ENCODE results near the gene USP48.
"Not testable (repeated sequence)": the region's sequence is repeated elsewhere in the genome, so short reads cannot be mapped to it uniquely, and the experiment has no call there.

Gene USP48

DNA sequence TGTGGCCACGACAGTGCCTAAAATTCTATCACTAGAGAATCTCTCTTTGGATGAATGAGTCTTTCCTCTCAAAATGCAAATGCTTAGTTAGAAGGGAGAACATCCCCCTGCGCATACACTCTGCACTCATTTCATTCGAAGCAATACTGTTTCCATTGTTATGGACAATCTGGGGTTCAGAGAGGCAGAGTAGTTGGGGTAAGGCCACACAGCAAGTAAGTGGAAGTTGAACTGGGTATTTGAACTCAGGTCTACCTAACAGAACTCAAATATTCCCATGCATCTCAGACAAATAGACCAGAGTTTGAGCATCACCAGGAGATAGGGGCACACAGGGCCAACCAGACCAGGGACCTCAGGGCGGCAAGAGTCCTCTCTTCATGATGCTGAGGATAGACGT lies 139.3 kb downstream of the USP48 start:
- no peak for DNase-seq (ENCODE audit: low read depth, low spot score)
- no peak overlapping the region for H3K27ac ChIP-seq

DNA sequence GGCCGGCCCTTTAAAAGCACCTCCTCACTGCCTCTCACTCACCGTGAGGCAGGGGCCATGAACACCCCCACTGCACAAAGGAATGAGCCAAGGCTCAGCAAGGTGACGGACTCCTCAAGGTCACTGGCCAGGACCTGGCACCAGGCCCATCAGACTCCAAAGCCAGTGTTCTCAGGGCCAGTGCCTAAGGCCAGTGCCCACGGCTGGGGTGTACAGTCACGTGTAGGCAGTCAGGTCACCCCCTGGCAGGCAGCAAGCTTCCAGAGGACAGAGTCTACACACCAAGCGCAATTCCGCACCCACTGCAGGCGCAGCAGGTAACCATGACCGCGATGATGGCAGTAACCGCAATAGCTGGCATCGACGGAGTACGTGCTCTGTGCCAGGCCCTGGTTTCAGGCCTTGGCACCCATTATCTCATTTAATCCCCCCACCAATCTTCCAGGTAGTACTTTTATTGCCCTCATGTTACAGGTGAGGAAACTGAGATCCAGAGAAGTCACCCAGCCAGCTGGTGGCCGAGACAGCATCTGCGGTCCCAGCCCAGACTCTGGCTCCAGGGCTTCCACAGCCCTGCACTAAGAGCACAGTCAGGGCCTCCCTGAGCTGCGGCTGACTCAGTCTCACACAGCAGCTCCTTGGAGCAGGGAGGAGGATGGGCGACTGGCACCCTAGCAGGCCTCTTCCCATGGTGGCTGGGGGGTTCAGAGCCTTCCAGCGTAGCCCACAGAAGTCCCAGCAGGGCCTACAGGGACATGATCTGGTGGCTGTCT lies 140.8 kb downstream of the USP48 start:
- H3K27ac ChIP-seq = no peak overlapping the region
- DNase-seq (ENCODE audit: low read depth, low spot score) = no peak

DNA sequence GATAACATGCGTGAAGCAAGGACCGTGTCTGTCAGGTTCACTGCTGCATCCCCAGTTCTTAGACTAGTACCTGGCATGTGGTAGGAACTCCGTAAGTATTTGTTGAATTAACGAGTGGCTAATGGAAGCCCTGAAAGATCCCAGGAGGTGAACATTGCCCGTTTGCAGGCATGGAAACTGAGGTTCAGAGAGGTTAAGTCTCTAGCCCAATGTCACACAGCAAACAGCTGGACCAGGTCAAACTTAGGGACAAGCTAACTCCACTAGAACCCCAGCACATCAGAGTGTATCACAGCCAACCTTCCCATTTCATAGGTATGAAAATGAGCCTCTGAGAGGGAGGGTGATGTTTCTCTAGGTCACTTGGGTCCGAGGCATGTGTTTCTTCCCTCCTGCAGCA lies 141.4 kb downstream of the USP48 start:
- no peak overlapping the region for H3K27ac ChIP-seq
- no peak for DNase-seq (ENCODE audit: low read depth, low spot score)

DNA sequence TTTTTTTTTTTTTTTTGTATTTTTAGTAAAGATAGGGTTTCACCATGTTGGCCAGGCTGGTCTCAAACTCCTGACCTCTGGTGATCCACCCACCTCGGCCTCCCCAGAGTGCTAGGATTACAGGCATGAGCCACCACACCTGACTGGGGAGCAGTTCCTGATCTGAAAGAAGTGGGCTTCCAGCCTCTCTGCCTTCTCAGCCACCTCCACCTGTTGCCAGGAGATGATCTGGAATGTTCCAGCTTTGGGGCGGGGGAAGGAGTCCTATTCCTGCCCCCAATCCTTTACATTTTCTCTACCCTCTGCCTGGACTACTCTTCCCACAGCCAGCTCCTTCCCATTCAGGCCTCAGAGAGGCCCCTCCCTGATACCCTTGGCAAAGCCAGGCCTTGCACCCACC lies 141.9 kb downstream of the USP48 start:
- no peak overlapping the region for H3K27ac ChIP-seq
- DNase-seq (ENCODE audit: low read depth, low spot score) = no peak

DNA sequence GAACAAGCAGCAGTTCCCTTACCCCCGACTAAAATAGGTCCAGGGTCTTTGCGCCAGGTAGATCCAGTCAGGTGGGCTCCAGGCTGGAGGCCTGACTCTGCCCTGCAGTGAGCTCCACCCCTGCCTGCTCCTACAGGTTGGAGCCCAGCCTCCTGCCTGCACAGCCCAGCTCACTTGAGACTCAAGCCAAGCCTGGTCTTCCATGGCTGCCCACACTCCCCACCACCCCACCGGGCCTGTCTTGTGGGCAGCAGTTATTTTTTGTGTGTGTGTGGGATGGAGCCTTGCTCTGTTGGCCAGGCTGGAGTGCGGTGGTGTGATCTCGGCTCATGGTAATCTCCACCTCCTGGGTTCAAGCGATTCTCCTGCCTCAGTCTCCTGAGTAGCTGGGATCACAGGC lies 142.3 kb downstream of the USP48 start:
- H3K27ac ChIP-seq = no peak overlapping the region
- no peak for DNase-seq (ENCODE audit: low read depth, low spot score)

DNA sequence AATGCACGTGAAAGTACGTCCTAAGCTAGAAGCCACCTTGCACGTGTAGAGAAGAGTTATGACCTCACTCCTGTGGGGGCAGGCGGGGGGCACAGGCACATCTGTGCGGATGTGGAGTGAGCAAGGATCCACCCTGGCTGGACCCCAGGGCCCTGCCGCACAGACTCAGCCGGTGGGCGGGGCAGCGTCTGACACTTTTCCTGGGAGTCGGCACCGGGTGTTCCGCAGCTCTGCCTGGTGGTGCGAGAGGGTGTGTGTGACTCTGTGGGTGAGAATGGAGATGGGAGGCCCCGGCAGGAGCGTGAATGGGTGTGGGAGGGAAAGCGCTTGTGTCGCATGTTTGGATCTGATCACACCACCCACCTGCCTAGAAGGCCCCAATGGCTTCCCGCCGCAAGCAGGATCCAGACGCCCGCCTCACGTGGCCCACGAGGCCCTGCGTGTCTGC lies 143.3 kb downstream of the USP48 start:
- DNase-seq (ENCODE audit: low read depth, low spot score) = no peak
- H3K27ac ChIP-seq = no peak overlapping the region

DNA sequence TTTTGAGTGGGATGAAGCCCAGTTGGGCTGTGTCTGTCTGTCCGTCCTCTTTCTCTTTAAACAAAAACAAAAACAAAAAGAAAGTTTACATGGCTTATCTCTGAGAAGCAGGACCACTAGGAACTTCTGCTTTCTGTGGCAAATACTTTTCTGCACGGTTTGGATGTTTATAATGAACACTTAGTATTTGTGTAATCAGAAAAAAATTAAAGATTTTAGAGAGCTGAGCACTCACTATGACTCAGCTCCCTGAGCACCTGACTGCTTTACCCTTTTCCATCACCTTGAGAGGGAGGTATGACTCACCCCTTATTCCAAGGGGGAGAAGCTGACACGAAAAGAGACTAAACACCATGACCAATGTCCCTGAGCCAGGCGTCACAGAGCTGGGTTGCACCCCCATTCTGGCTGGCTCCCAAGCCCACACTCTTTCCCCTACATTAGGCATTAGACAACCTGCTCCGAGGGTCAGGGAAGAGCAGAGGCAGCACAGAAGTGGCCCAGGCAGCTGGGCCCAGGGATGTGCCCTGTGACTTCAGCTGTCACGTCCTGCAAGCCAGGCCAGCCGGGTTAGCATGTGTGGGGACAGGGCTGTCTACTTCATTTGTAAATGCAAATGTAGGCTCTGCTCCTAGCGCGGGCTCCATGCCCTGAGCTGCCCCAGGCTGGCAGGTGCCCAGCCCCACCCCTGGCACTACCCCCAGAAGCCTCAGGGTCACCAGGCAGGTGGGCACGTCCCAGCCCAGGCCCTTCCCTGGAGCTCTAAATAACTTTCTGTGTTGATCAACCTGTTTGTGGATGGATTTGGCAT lies 144.2 kb downstream of the USP48 start:
- peak; percentile 48 for DNase-seq (ENCODE audit: low read depth, low spot score)
- H3K27ac ChIP-seq = peak overlapping the region; percentile 21

DNA sequence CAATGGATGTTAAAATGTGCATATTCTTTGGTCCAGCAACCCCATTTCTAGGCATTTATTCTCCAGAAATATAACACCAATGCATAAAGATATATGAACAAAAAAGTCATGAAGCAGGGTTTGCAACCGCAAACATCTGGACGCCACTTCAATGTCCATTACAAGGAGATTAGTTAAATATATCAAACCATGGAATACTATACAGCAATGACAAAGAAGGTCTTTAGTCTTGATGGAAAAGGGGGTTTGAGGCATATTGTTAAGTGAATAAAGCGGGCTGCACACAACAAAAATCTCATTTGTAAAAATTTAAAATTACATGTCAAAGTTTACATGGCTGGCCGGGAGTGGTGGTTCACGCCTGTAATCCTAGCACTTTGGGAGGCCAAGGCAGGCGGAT lies 145.4 kb downstream of the USP48 start:
- H3K27ac ChIP-seq = no peak overlapping the region
- no peak for DNase-seq (ENCODE audit: low read depth, low spot score)

DNA sequence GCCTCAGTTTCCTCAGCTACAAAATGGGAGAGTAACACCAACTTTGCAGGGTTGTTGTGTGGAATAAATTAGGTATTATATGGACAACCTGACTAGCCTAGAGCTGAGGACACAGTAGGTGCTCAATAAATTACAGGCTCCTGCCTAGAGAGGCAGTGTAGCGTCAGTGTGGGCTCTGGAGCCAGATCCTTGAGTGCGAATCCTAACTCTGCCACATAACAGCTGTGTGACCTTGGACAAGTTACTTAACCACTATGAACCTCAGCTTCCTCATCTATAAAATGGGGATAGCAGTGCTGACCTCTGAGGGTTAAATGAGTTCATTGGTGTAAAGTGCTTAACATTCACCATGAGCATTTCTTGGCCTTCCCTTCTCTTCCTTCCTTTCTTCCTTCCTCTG lies 146.9 kb downstream of the USP48 start:
- no peak overlapping the region for H3K27ac ChIP-seq
- DNase-seq (ENCODE audit: low read depth, low spot score) = no peak

DNA sequence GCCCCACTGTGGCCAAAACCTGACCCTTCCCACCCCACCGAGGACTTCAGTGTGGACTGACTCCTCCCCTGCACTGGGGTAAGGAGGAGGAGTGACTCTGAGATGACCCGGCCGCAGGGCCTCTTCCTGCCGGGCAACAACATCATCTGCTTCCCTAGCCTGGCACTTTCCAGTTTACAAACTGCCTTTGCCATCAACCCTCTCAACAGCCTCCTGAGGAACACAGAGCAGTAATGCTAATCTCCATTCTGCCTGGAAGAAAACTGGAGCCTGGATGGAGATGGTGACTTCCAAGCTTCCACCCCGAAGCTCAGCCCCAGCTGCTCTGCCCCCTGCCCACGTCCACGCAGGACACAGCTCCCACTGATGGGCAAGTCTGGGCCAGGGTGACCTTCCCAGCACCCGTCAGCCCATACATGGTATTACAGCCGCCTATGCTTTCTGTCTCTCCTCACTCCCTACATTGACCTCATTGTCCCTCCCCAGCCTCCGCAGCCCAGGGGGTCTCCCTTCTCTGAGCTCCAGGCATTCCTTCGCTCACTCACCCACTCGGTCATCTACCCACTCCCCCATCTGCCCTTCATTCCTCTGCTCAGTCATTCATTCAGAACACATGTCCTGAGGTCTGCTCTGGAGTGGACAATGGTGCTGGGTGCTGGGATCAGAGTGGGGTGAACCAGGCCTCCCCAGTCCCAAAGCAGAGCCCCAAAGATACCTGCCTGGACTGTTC lies 148.0 kb downstream of the USP48 start:
- no peak for DNase-seq (ENCODE audit: low read depth, low spot score)
- H3K27ac ChIP-seq = no peak overlapping the region

DNA sequence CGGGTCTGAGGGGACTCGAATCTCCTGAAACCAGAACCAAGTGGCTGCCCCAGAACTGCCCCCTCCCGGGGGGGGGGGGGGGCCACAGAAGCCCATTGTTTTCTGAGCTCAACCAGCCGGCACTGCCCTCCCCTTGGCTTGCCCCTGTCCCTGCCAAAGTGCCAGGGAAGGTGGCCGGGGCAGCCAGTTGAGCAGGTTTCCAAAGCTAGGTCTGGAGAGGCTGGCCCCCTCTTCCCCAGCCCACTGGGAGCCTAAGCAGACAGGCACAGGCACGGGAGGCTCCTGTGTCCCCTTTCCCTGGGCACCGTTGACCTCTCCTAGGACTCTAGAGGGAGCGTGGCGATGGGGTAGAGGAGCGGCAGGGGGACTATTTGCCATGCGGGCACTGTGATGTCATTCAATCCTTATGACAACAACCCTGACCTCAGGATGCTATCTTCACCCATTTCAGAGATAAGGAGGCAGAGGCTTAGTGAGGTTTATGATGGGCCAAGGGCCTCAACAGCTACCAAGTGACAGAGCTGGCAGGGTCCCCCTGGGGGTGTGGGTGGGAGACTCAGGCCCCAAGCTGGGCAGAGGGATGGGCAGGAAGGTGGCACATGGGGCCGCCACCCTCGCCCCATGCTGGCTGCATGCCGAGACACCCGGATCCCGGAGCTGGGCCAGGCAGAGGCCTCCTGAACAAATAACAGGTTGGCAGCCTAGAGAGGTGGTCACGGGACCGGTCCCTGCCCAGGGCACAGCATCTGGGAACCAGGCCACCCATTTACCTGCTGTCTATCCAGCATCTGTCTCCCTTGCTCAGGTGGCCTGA lies 148.8 kb downstream of the USP48 start:
- DNase-seq (ENCODE audit: low read depth, low spot score) = no peak
- H3K27ac ChIP-seq = no peak overlapping the region

DNA sequence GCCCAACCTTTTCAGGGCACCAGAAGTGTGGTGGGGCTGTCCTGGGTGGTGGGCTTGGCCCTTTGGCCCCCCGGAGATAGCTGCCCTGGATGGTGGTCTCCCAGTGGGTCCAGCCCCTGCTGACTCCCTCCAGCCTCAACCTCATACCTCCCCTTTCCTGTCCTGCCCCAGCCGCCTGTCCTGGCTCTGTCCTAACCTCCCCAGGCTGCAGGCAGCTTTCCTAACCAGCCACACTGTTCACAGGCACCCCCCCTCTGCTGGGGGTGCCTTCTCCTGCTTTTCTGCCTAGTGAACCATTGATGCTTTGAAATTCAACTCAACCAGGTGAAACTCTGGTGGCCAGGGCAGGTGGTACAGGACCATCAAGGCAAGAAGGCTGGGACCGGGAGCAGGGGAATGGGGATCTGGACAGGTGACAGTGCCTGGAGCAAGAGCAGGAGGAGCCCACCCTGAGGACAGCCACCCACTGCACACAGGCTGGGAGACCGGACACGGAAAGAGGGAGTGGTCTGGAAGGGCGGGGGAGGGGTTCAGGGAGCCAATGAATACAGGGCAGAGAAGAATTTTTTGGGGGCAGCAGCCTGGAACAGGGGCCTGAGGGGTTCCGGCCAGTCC lies 149.7 kb downstream of the USP48 start:
- DNase-seq (ENCODE audit: low read depth, low spot score) = no peak
- no peak overlapping the region for H3K27ac ChIP-seq

DNA sequence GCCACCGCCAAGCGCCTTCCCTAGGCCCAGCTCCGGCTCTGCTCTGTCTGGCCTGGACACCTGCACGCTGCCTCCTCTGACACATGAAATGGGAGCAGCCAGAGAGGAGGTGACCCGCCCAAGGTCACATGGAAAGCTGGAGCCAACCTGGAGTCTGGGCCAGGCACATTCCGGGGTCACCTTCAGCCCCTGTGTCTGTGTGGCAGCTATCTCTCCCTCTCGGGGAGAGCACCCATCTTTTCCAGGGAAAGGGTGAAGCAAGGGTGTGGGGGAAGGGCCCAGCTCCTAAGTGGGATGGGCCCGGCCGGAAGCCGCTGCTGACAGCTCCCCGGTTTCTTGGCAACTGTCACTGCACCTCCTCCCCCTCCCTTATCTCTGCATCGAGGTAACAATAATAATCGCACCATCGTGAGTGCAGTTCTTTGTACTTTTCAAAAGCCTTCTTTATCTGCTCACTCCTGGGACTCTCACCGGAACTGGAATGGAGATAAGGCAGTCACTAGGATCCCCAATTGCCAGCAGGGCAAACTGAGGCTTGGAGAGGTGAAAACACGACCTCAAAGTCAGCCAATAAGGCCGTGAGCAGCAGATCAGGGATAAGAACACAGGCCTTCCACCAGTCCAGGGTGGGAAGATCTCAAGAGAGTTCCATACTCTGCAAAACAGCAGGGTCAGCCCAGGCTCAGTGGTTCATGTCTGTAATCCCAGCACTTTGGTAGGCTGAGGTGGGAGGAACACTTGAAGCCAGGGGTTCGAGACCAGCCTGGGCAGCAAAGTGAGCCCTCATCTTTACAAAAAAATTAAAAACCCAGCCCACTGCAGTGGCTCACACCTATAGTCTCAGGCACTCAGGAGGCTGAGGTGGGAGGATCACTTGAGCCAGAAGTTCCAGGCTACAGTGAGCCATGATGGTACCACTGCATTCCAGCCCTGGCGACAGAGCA lies 150.7 kb downstream of the USP48 start:
- no peak overlapping the region for H3K27ac ChIP-seq
- DNase-seq (ENCODE audit: low read depth, low spot score) = no peak

DNA sequence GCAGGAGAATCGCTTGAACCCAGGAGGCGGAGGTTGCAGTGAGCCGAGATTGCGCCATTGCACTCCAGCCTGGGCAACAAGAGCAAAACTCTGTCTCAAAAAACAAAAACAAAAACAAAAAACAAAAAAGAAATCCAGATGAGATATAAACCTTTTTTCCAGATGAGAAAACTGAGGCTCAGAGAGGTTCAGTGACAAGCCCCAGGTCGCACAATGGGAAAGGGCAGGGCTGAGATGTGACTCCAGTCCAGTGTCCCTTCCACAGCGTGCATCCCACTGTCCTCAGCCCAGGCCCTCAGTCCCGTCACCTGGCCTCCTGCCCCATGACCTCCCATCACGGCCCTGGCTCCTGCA lies 151.4 kb downstream of the USP48 start:
- not testable (repeated sequence) for H3K27ac ChIP-seq; DNase-seq (ENCODE audit: low read depth, low spot score)

DNA sequence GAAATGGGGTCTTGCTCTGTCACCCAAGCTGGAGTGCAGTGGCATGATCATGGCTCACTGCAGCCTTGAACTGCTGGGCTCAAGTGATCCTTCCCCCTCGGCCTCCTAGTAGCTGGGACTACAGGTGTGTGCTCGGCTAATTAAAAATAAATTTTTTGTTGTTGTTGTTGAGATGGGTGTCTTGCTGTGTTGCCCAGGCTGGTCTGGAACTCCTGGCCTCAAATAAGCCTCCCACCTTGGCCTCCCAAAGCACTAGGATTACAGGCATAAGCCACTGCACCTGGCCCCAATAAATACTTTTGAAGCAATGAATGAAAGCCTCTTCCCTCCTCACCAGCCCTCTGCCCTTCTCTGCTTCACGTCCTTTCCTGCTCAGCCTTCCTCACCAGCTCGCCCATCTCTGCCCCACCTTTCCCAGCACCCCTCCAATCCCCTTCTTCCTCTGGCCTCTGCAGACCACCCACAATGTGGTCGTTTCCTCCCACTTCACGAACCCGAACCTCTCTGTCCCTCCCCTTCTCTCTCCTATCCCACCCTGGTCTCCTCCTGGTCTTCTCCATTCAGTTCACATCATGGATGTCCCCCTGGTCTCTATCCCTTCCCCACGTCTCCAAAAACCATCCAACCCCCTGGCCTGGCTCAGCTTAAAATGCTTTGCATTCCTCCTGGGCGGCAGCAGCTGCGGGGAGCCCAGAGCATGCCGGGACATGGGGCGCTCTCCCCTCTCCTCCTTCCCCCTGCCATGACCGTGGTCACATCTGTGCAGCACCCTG lies 152.2 kb downstream of the USP48 start:
- no peak overlapping the region for H3K27ac ChIP-seq
- no peak for DNase-seq (ENCODE audit: low read depth, low spot score)

DNA sequence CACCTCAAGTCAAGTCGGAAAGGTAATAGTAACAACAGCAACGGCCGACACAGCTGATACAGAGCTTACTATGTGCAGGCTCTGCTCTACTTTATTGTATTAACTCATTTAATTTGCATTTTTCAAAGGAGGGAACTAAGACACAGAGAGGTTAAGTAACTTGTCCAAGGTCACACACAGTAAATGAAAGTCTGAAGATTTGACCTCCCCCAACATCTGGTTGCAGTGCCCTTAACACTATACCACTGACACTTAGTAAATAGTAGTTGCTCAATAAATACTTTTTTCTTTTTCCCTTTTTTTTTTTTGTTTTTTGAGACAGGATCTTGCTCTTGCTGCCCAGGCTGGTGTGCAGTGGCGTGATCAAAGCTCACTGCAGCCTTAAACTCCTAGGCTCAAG lies 153.0 kb downstream of the USP48 start:
- no peak for DNase-seq (ENCODE audit: low read depth, low spot score)
- no peak overlapping the region for H3K27ac ChIP-seq

DNA sequence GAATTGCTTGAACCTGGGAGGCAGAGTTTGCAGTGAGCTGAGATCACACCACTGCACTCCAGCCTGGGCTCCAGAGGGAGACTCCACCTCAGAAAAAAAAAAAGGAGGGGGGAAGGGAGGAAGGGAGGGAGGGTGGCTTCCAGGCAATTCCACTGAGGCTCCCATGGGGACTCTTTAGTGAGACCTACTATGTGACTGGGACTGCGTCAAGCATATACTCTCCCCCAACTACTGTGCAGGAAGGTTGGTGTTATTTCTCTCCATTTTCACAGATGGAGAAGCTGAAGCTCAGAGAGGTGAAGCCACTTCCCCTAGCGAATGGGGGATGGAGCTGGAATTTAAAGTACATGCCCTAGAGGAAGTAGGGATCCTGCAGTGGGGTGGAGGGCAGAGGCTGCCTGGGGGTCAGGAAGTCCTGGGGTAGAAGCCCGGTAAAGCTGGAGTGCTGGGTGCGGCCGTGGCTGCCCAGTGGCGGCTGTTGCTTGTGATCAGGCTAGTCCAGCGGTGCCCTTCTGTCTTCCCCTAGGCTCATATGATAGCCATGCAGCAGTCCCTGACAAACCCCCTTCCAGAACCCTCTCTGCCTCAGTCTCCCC lies 154.1 kb downstream of the USP48 start:
- no peak for DNase-seq (ENCODE audit: low read depth, low spot score)

More for the DNA sequence above, 154.1 kb downstream of the USP48 start:
- no peak overlapping the region for H3K27ac ChIP-seq

Measured in epithelial cell of prostate (primary cell).